GM04503 (cell line): ENCODE results near the gene TMBIM4.

Experiments used
- DNase-seq: peaks from one replicate; pipeline ENCODE4 v3.0.0-alpha.2; 2012; ENCODE audit warnings: low read depth

The TMBIM4 gene

GRCh38 chr12:66090157-66090556, 79.6 kb downstream of the TMBIM4 start:
- no peak for DNase-seq

- DNase-seq = no peak
Observed at GRCh38 chr12:66087365-66087943, 82.3 kb downstream of the TMBIM4 start.

DNA sequence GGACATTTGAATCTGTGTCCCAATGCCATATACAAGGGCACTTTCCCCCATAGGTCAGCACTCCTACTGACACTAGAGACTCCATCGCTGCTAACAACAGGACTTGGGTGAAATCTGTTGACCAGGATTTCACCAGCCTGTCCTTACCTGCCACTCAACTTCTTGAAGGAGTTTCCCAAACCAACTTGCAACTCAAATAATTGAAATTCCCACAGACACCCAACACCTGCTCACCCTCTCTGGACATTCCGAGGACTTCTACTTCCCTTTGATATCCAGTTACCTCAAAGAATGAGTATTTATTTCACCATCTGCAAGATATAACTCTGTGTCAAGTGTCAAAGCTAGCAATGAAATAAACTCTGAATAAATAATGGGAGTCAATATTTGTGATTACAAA, 83.8 kb downstream of the TMBIM4 start:
- no peak for DNase-seq
